Activated CD4-positive, alpha-beta T cell treated with anti-CD3 and anti-CD28 coated beads for 36 hours (primary cell): ENCODE results near the gene GPR173. TPM values are rescaled to one million over a fixed set of nuclear protein-coding genes. Genes with fewer than 3 reads are reported as not detected.
A peak's percentile ranks its signal among the peaks of the same experiment; 100 is the strongest.

Experiments used
- ATAC-seq: fragments of 200-7000 bp; cut with Tn5 transposase; one replicate; pipeline ENCODE4 v1.10.0; 2021; ENCODE audit warnings: mild to moderate bottlenecking, moderate library complexity
- CTCF ChIA-PET: fragments of 350-600 bp; sonication (Branson Sonifier 250); formaldehyde crosslinking; loops from one replicate; lab custom pipeline; 2021; ENCODE audit warnings: antibody characterized with exemption; lab: Charles Lee
- POLR2A ChIA-PET: fragments of 350-600 bp; sonication (Branson Sonifier 250); formaldehyde crosslinking; loops from one replicate; lab custom pipeline; 2021; ENCODE audit warnings: antibody characterized with exemption, inconsistent platforms; lab: Charles Lee
- DNase-seq: peaks from one replicate; pipeline ENCODE4 v3.0.0-alpha.2; 2020
- H3K27ac Mint-ChIP-seq: one replicate; pipeline ENCODE4 v1.8.0; 2021; ENCODE audit warnings: mixed read lengths
- H3K27me3 Mint-ChIP-seq: one replicate; pipeline ENCODE4 v1.8.0; 2021; ENCODE audit warnings: mixed read lengths
- H3K36me3 Mint-ChIP-seq: one replicate; pipeline ENCODE4 v1.8.0; 2021; ENCODE audit warnings: low read depth, mixed read lengths
- H3K4me1 Mint-ChIP-seq: one replicate; pipeline ENCODE4 v1.8.0; 2021; ENCODE audit warnings: mixed read lengths
- H3K4me3 Mint-ChIP-seq: one replicate; pipeline ENCODE4 v1.8.0; 2021; ENCODE audit warnings: mild to moderate bottlenecking, moderate library complexity, mixed read lengths
- H3K9me3 Mint-ChIP-seq: one replicate; pipeline ENCODE4 v1.8.0; 2021; ENCODE audit warnings: low read depth, mixed read lengths
- intact Hi-C, 2 experiments: fragments of 100-400 bp; cut with DNase I in 1 of 2; cut with micrococcal nuclease in 1 of 2; formaldehyde crosslinking; loops; one replicate each; pipeline versions ENCODE4 v1.14.2 to v1.15.1; 2022 to 2024; cut with DNase I, micrococcal nuclease
- total RNA-seq, 2 experiments: library from RNA; stranded (reverse); gene quantifications; one replicate each; pipeline ENCODE4 v1.2.3, GENCODE V29; 2021

The GPR173 gene
- total RNA-seq, 2 experiments from 2014 or later: 0.14 TPM; not detected in 1

- Mint-ChIP-seq H3K36me3 (peaks cover 40% of the 10 kb centered on the region), H3K27me3 (no peaks in the 10 kb centered on the region), H3K9me3 (no peaks in the 10 kb centered on the region), H3K27ac (peak overlapping the region; percentile 84), H3K4me1 (peaks cover 54% of the 10 kb centered on the region), H3K4me3 (peak overlapping the region; percentile 91)
- no peak for DNase-seq
- ATAC-seq: no peak
- ChIA-PET CTCF (interaction anchor here (0.6 kb wide), 2 partner anchors 30 to 40 kb away, joined by 3 to 4 read pairs; no protein-coding TSS in a partner anchor), POLR2A (interaction anchor here (0.6 to 1.7 kb wide), 4 partner anchors 71 to 142 kb away, joined by 3 to 8 read pairs (median 4); partner anchors contain the start of gene KDM5C)
- intact Hi-C loops: loop anchor here (1.0 to 10.0 kb wide), 8 partner anchors 10 to 1102 kb away; partner anchors contain the start of genes RIBC1 (in 2 of the 2), SMC1A (in 2 of the 2), FAM120C (in 1 of the 2) and KDM5C (in 1 of the 2)
Measured at GRCh38 chrX:53082773-53083616, 34.4 kb downstream of the GPR173 start.

- peaks cover 64% of the 10 kb centered on the region for H3K4me1 Mint-ChIP-seq
- peak overlapping the region; percentile 66 for H3K27ac Mint-ChIP-seq
- intact Hi-C loops: loop anchor here (5.0 to 10.0 kb wide), 3 partner anchors 338 to 1101 kb away; partner anchors contain the start of genes FAM120C (in 1 of the 2), RIBC1 (in 1 of the 2) and SMC1A (in 1 of the 2)
- ChIA-PET POLR2A (no interaction called here), CTCF (no interaction called here)
- no peak for ATAC-seq
- peaks cover 44% of the 10 kb centered on the region for H3K36me3 Mint-ChIP-seq
- no peaks in the 10 kb centered on the region for H3K9me3 Mint-ChIP-seq
- H3K27me3 Mint-ChIP-seq: no peaks in the 10 kb centered on the region
- peak overlapping the region; percentile 91 for H3K4me3 Mint-ChIP-seq
- no peak for DNase-seq
Measured at GRCh38 chrX:53084043-53084570, 35.5 kb downstream of the GPR173 start.

DNA sequence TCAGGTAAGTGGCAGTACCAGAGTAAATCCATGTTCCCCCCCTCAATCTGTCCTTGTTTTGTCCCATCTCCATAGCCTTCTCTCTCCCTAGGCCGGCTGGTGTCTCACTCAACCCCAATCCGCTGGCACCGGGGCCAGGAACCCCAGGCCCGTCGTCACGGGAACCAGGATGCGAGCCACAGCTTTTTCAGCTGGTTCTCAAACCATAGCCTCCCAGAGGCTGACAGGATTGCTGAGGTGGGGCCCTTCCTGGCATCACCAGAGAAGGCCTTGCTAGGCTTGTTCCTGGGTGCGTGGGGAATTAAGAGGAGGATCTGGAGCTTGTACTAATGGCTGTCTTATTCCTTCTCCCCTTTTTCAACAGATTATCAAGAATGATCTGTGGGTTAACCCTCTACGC lies 36.3 kb downstream of the GPR173 start:
- ChIA-PET CTCF (no interaction called here), POLR2A (no interaction called here)
- peaks cover 44% of the 10 kb centered on the region for H3K36me3 Mint-ChIP-seq
- no peak overlapping the region for H3K4me3 Mint-ChIP-seq
- no peak for DNase-seq
- no peak for ATAC-seq
- intact Hi-C loops: loop anchor here (5.0 to 10.0 kb wide), 3 partner anchors 337 to 1100 kb away; partner anchors contain the start of genes FAM120C (in 1 of the 2), RIBC1 (in 1 of the 2) and SMC1A (in 1 of the 2)
- no peak overlapping the region for H3K27ac Mint-ChIP-seq
- no peaks in the 10 kb centered on the region for H3K9me3 Mint-ChIP-seq
- peaks cover 66% of the 10 kb centered on the region for H3K4me1 Mint-ChIP-seq
- H3K27me3 Mint-ChIP-seq: no peaks in the 10 kb centered on the region

DNA sequence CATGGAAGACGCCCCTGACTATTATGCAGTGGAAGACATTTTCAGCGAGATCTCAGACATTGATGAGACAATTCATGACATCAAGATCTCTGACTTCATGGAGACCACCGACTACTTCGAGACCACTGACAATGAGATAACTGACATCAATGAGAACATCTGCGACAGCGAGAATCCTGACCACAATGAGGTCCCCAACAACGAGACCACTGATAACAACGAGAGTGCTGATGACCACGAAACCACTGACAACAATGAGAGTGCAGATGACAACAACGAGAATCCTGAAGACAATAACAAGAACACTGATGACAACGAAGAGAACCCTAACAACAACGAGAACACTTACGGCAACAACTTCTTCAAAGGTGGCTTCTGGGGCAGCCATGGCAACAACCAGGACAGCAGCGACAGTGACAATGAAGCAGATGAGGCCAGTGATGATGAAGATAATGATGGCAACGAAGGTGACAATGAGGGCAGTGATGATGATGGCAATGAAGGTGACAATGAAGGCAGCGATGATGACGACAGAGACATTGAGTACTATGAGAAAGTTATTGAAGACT lies 37.2 kb downstream of the GPR173 start:
- peaks cover 44% of the 10 kb centered on the region for H3K36me3 Mint-ChIP-seq
- peak overlapping the region; percentile 64 for H3K27ac Mint-ChIP-seq
- DNase-seq (no peak), ATAC-seq (no peak)
- ChIA-PET POLR2A (no interaction called here), CTCF (no interaction called here)
- no peaks in the 10 kb centered on the region for H3K27me3 Mint-ChIP-seq
- intact Hi-C loops: loop anchor here in 1 of 2 experiments (10.0 kb wide), 2 partner anchors 629 to 1099 kb away; partner anchors contain the start of gene FAM120C
- peak overlapping the region; percentile 24 for H3K4me3 Mint-ChIP-seq
- no peaks in the 10 kb centered on the region for H3K9me3 Mint-ChIP-seq
- H3K4me1 Mint-ChIP-seq: peaks cover 63% of the 10 kb centered on the region

GRCh38 chrX:53086464-53086863 lies 37.9 kb downstream of the GPR173 start:
- no peak for DNase-seq
- POLR2A ChIA-PET: no interaction called here
- peak overlapping the region; percentile 64 for H3K27ac Mint-ChIP-seq
- peak overlapping the region; percentile 24 for H3K4me3 Mint-ChIP-seq
- no peaks in the 10 kb centered on the region for H3K9me3 Mint-ChIP-seq
- intact Hi-C loops: loop anchor here in 1 of 2 experiments (10.0 kb wide), 2 partner anchors 628 to 1098 kb away; partner anchors contain the start of gene FAM120C
- ATAC-seq: no peak
- H3K36me3 Mint-ChIP-seq: peaks cover 44% of the 10 kb centered on the region
- peaks cover 59% of the 10 kb centered on the region for H3K4me1 Mint-ChIP-seq
- no peaks in the 10 kb centered on the region for H3K27me3 Mint-ChIP-seq
- CTCF ChIA-PET: no interaction called here

GRCh38 chrX:53087388-53087831 lies 38.8 kb downstream of the GPR173 start:
- H3K4me1 Mint-ChIP-seq: peaks cover 59% of the 10 kb centered on the region

GRCh38 chrX:53088136-53088974 lies 39.8 kb downstream of the GPR173 start:
- peaks cover 61% of the 10 kb centered on the region for H3K4me1 Mint-ChIP-seq
- no peaks in the 10 kb centered on the region for H3K9me3 Mint-ChIP-seq
- intact Hi-C loops: loop anchor here in 1 of 2 experiments (2.0 to 10.0 kb wide), 3 partner anchors 626 to 1096 kb away; partner anchors contain the start of genes FAM120C and PHF8
- ChIA-PET CTCF (interaction anchor here (0.6 to 1.0 kb wide), 3 partner anchors 10 to 153 kb away, joined by 4 to 5 read pairs (median 5); no protein-coding TSS in a partner anchor), POLR2A (no interaction called here)
- H3K27ac Mint-ChIP-seq: peak overlapping the region; percentile 87
- H3K4me3 Mint-ChIP-seq: peak overlapping the region; percentile 76
- H3K36me3 Mint-ChIP-seq: peaks cover 39% of the 10 kb centered on the region
- peak; percentile 77 for ATAC-seq
- peak; percentile 89 for DNase-seq
- H3K27me3 Mint-ChIP-seq: no peaks in the 10 kb centered on the region

More at GRCh38 chrX:53087388-53087831, 38.8 kb downstream of the GPR173 start:
- Mint-ChIP-seq H3K36me3 (peaks cover 44% of the 10 kb centered on the region), H3K27ac (peak overlapping the region; percentile 87), H3K4me3 (no peak overlapping the region), H3K9me3 (no peaks in the 10 kb centered on the region), H3K27me3 (no peaks in the 10 kb centered on the region)
- ChIA-PET CTCF (no interaction called here), POLR2A (no interaction called here)
- intact Hi-C loops: loop anchor here in 1 of 2 experiments (10.0 kb wide), 2 partner anchors 627 to 1097 kb away; partner anchors contain the start of gene FAM120C
- ATAC-seq (no peak), DNase-seq (no peak)

DNA sequence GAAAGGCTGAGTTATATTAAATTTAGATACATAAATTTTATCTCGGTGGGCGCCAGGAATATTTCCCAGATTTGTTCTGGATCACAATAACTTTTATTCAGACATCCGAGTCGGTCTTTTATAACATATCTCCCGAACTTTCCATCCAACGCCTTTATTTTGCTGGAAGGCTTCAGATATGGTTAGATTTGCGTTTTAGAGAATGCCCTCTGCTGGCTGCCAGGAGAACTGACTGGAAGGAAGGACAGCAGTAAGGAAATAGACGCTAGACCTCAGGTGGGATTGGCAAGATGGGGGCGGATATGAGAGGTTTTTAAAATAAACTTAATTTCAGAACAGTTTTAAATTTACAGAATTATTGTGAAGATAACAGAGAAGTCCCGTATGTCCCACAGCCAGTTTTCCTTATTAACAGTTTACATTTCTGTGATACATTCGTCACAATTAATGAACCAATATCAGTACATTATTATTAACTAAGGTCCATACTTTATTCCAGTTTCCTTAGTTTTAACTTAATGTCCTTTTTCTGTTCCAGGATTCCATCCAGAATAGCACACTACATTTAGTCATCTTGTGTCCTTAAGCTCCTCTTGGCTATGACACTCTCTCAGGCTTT lies 40.7 kb downstream of the GPR173 start:
- no peaks in the 10 kb centered on the region for H3K9me3 Mint-ChIP-seq
- ChIA-PET CTCF (interaction anchor here (1.2 kb wide), 1 partner anchor 19 kb away, joined by 3 read pairs; no protein-coding TSS in a partner anchor), POLR2A (no interaction called here)
- ATAC-seq: no peak
- DNase-seq: peak; percentile 55
- H3K4me1 Mint-ChIP-seq: peaks cover 52% of the 10 kb centered on the region
- peak overlapping the region; percentile 76 for H3K4me3 Mint-ChIP-seq
- peaks cover 29% of the 10 kb centered on the region for H3K36me3 Mint-ChIP-seq
- peak overlapping the region; percentile 87 for H3K27ac Mint-ChIP-seq
- intact Hi-C loops: loop anchor here (1.0 to 10.0 kb wide), 4 partner anchors 18 to 1095 kb away; partner anchors contain the start of genes FAM120C (in 1 of the 2) and PHF8 (in 1 of the 2)
- H3K27me3 Mint-ChIP-seq: no peaks in the 10 kb centered on the region

GRCh38 chrX:53089925-53090324 lies 41.3 kb downstream of the GPR173 start:
- ATAC-seq (no peak), DNase-seq (no peak)
- POLR2A ChIA-PET: no interaction called here
- H3K4me3 Mint-ChIP-seq: no peak overlapping the region
- CTCF ChIA-PET: interaction anchor here (1.2 kb wide), 1 partner anchor 19 kb away, joined by 3 read pairs; no protein-coding TSS in a partner anchor
- intact Hi-C loops: loop anchor here (1.0 to 10.0 kb wide), 8 partner anchors 19 to 1095 kb away; partner anchors contain the start of genes FAM120C (in 1 of the 2) and PHF8 (in 1 of the 2)
- peaks cover 24% of the 10 kb centered on the region for H3K36me3 Mint-ChIP-seq
- H3K4me1 Mint-ChIP-seq: peaks cover 48% of the 10 kb centered on the region
- no peak overlapping the region for H3K27ac Mint-ChIP-seq
- H3K9me3 Mint-ChIP-seq: no peaks in the 10 kb centered on the region
- H3K27me3 Mint-ChIP-seq: no peaks in the 10 kb centered on the region

DNA sequence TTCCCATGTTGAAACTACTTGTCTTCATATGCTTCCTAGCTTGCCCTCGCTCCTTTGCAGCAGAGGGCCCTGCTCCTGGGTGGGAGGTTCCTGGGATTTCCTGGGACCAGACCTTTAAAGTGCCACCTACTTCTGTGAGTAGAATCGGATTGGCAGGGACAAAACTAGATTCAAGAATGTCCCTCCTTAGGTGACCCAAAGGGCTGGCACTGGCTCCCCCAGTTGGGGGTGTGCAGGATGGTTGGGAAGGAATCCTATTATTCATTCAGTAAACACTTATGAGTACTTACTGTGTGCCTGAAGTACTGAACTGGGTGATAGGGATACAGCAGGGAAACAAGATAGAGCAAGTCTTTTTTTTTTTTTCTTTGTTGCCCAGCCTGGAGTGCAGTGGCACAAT lies 42.8 kb downstream of the GPR173 start:
- ATAC-seq: no peak
- ChIA-PET POLR2A (no interaction called here), CTCF (no interaction called here)
- Mint-ChIP-seq H3K36me3 (peaks cover 14% of the 10 kb centered on the region), H3K4me1 (peaks cover 44% of the 10 kb centered on the region), H3K4me3 (no peak overlapping the region), H3K27me3 (no peaks in the 10 kb centered on the region), H3K9me3 (no peaks in the 10 kb centered on the region), H3K27ac (no peak overlapping the region)
- intact Hi-C loops: loop anchor here (5.0 to 10.0 kb wide), 4 partner anchors 94 to 519 kb away; no protein-coding TSS in a partner anchor
- DNase-seq: no peak
